GM23338 (cell line): Measurements from ENCODE around the gene CSNK2B. TPM values are rescaled to one million over a fixed set of nuclear protein-coding genes. Genes with fewer than 3 reads are reported as not detected.

Source experiments
- ATAC-seq: fragments of 200-7000 bp; cut with Tn5 transposase; 3 replicates; pipeline ENCODE4 v1.9.1; 2020
- DNase-seq: peaks from one replicate; pipeline ENCODE4 v3.0.0-alpha.2; 2015; ENCODE audit warnings: low spot score
- H2AFZ ChIP-seq: fragments of 200-600 bp; sonication (generic); 2 replicates; pipeline ENCODE4 v1.8.0; 2016; ENCODE audit warnings: antibody characterized with exemption, mild to moderate bottlenecking, moderate library complexity
- H3F3A ChIP-seq: fragments of 200-600 bp; sonication (generic); replicated peaks from 2 replicates; pipeline ENCODE4 v1.8.0; 2017; ENCODE audit warnings: antibody characterized with exemption, mixed run types, low read depth
- H3K27ac ChIP-seq: fragments of 200-600 bp; sonication (generic); 2 replicates; pipeline ENCODE4 v1.6.1; 2016; ENCODE audit warnings: low read depth
- H3K27me3 ChIP-seq: fragments of 200-600 bp; sonication (generic); 2 replicates; pipeline ENCODE4 v1.8.0; 2016; ENCODE audit warnings: mild to moderate bottlenecking, mixed run types, moderate library complexity; ENCODE audit not compliant: insufficient read depth
- H3K36me3 ChIP-seq: fragments of 200-600 bp; sonication (generic); 2 replicates; pipeline ENCODE4 v1.8.0; 2016; ENCODE audit warnings: mild to moderate bottlenecking; ENCODE audit not compliant: insufficient read depth
- H3K4me1 ChIP-seq: fragments of 200-600 bp; sonication (generic); 2 replicates; pipeline ENCODE4 v1.8.0; 2016; ENCODE audit warnings: mild to moderate bottlenecking, moderate library complexity; ENCODE audit not compliant: insufficient read depth
- H3K4me2 ChIP-seq: fragments of 200-600 bp; sonication (generic); 2 replicates; pipeline ENCODE4 v1.7.1; 2017; ENCODE audit warnings: mixed run types
- H3K4me3 ChIP-seq: fragments of 200-600 bp; sonication (generic); 2 replicates; pipeline ENCODE4 v1.6.1; 2016; ENCODE audit warnings: mixed run types
- H3K79me2 ChIP-seq: fragments of 200-600 bp; sonication (generic); replicated peaks from 2 replicates; pipeline ENCODE4 v1.8.0; 2017; ENCODE audit warnings: mild to moderate bottlenecking; ENCODE audit not compliant: insufficient read depth
- H3K9me2 ChIP-seq: fragments of 200-600 bp; sonication (generic); 2 replicates; pipeline ENCODE4 v1.8.0; 2017; ENCODE audit not compliant: insufficient read depth
- H4K20me1 ChIP-seq: fragments of 200-600 bp; sonication (generic); replicated peaks from 2 replicates; pipeline ENCODE4 v1.8.0; 2017; ENCODE audit warnings: mild to moderate bottlenecking; ENCODE audit not compliant: insufficient read depth
- H3K27ac Mint-ChIP-seq: 2 replicates; pipeline ENCODE4 v1.8.0; 2020; ENCODE audit warnings: inconsistent platforms, mild to moderate bottlenecking, moderate library complexity, mixed read lengths
- H3K27me3 Mint-ChIP-seq: 3 replicates; pipeline ENCODE4 v1.8.0; 2022; ENCODE audit warnings: low read depth, mild to moderate bottlenecking, moderate library complexity, mixed read lengths, inconsistent platforms; ENCODE audit not compliant: insufficient read depth, poor library complexity
- H3K36me3 Mint-ChIP-seq: 3 replicates; pipeline ENCODE4 v1.8.0; 2021; ENCODE audit warnings: low read depth, mild to moderate bottlenecking, inconsistent platforms, moderate library complexity, mixed read lengths
- H3K4me1 Mint-ChIP-seq: 3 replicates; pipeline ENCODE4 v1.8.0; 2020; ENCODE audit warnings: mild to moderate bottlenecking, inconsistent platforms, mixed read lengths
- H3K4me3 Mint-ChIP-seq: 3 replicates; pipeline ENCODE4 v1.8.0; 2021; ENCODE audit warnings: moderate library complexity, mild to moderate bottlenecking, inconsistent platforms, mixed read lengths
- H3K9me3 Mint-ChIP-seq: 3 replicates; pipeline ENCODE4 v1.8.0; 2020; ENCODE audit warnings: moderate library complexity, mild to moderate bottlenecking, inconsistent platforms, mixed read lengths
- EZH2phosphoT487 ChIP-seq: fragments of 200-600 bp; sonication (generic); IDR thresholded peaks from one replicate; pipeline ENCODE4 v1.8.1; 2018; ENCODE audit warnings: antibody characterized with exemption; ENCODE audit not compliant: unreplicated experiment
- JUNB ChIP-seq: IDR thresholded peaks from one replicate; pipeline ENCODE4 v1.6.1; 2016; ENCODE audit warnings: antibody characterized with exemption; ENCODE audit not compliant: unreplicated experiment
- POLR2AphosphoS5 ChIP-seq: IDR thresholded peaks from 2 replicates; pipeline ENCODE4 v1.6.1; 2016; ENCODE audit warnings: antibody characterized with exemption, low read depth
- STAT1 ChIP-seq: IDR thresholded peaks from one replicate; pipeline ENCODE4 v1.6.1; 2016; ENCODE audit warnings: antibody characterized with exemption; ENCODE audit not compliant: unreplicated experiment
- ZNF114 ChIP-seq: fragments of 250-450 bp; sonication (Bioruptor Pico); IDR thresholded peaks from 2 replicates; pipeline ENCODE4 v1.5.0; 2020; ENCODE audit warnings: mild to moderate bottlenecking, moderate library complexity
- ZNF331 ChIP-seq: fragments of 250-450 bp; sonication (Bioruptor Pico); IDR thresholded peaks from 2 replicates; pipeline ENCODE4 v1.5.0; 2020; ENCODE audit warnings: low read depth, mild to moderate bottlenecking, moderate library complexity
- polyA plus RNA-seq: library from polyadenylated mRNA; unstranded; fragments of >200 nt; fragmentation: Nextera tagmentation; extraction: Ambion mirVana; gene quantifications from 2 replicates; pipeline ENCODE4 v1.2.1, GENCODE V29; 2016
- total RNA-seq: library from RNA; depleted of rRNA; stranded (reverse); fragments of >200 nt; shearing (Covaris generic); gene quantifications from 2 replicates; pipeline ENCODE4 v1.2.3, GENCODE V29; 2014
- TF ChIP-seq, protein P1 (sequence below), 2 experiments: fragments of 200-600 bp in 1 of 2; sonication (generic) in 1 of 2; conservative IDR thresholded peaks; 2 replicates each; pipeline versions ENCODE4 v1.5.1 to v1.6.1; 2016 to 2017; ENCODE audit warnings: antibody characterized with exemption in 2 of 2, low read depth in 2 of 2, mild to moderate bottlenecking in 2 of 2, moderate library complexity in 1 of 2
- TF ChIP-seq, protein P2 (sequence below): IDR thresholded peaks from one replicate; pipeline ENCODE4 v1.6.1; 2018; ENCODE audit warnings: antibody characterized with exemption; ENCODE audit not compliant: unreplicated experiment

The CSNK2B gene
- total and polyA plus RNA-seq, 2 experiments from 2014 or later = 260 to 271 TPM

DNA sequence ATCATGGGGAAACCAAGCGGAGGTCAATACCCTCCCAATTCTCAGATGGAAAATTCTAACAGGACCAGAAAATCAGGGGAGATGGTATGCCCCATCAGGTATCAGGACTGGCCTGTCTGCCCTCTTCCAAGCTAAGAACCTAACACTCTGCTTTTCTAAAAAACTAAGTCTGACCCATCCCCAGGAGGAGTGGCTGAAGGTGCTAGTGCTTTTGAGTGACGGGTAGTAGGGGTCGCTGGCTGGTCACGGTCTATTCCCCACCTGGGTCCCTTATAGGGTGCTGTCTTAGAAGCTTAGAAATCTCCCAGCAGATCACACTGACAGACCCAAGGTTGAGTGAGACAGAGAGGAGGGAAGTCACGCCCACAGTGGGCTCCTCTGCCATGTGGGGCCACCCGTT, 27.7 kb downstream of the CSNK2B start (continued):
- TF ChIP-seq, protein P1, sequence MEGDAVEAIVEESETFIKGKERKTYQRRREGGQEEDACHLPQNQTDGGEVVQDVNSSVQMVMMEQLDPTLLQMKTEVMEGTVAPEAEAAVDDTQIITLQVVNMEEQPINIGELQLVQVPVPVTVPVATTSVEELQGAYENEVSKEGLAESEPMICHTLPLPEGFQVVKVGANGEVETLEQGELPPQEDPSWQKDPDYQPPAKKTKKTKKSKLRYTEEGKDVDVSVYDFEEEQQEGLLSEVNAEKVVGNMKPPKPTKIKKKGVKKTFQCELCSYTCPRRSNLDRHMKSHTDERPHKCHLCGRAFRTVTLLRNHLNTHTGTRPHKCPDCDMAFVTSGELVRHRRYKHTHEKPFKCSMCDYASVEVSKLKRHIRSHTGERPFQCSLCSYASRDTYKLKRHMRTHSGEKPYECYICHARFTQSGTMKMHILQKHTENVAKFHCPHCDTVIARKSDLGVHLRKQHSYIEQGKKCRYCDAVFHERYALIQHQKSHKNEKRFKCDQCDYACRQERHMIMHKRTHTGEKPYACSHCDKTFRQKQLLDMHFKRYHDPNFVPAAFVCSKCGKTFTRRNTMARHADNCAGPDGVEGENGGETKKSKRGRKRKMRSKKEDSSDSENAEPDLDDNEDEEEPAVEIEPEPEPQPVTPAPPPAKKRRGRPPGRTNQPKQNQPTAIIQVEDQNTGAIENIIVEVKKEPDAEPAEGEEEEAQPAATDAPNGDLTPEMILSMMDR (conservative IDR thresholded peaks at IDR 0.05; ENCODE audit: low read depth in 2 of 2) = no peak
- TF ChIP-seq EZH2phosphoT487 (no peak), JUNB (no peak), POLR2AphosphoS5 (no peak), STAT1 (no peak)

DNA sequence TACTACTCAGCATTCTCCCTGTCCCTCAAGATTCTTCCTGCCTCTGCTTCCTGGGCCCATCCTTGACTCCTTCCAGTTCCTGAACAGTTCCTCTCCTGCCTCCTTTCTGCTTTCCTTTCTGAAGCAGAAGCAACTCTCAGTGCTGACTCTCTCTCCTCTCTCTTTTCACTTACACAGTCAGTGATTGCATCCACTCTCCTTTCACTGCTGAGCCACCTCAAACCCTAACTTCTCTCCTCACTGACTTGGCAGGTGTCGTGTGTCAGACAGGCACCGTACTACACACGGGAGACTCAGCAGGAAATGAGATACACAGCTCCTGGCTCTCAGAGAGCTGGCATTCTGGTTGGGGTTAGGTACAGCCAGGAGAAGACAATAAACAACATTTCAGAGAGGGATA, 31.7 kb downstream of the CSNK2B start:
- H3K27me3 ChIP-seq = no peaks in the 10 kb centered on the region
- peaks cover 3% of the 10 kb centered on the region; the same call in 1 of the 2 replicates for H4K20me1 ChIP-seq
- no peak overlapping the region for H3K4me3 ChIP-seq
- H3K27me3 Mint-ChIP-seq = peaks cover 5% of the 10 kb centered on the region
- TF ChIP-seq ZNF114 (CRISPR knock-in tag) (no peak), ZNF331 (CRISPR knock-in tag) (no peak)
- TF ChIP-seq, protein P2, sequence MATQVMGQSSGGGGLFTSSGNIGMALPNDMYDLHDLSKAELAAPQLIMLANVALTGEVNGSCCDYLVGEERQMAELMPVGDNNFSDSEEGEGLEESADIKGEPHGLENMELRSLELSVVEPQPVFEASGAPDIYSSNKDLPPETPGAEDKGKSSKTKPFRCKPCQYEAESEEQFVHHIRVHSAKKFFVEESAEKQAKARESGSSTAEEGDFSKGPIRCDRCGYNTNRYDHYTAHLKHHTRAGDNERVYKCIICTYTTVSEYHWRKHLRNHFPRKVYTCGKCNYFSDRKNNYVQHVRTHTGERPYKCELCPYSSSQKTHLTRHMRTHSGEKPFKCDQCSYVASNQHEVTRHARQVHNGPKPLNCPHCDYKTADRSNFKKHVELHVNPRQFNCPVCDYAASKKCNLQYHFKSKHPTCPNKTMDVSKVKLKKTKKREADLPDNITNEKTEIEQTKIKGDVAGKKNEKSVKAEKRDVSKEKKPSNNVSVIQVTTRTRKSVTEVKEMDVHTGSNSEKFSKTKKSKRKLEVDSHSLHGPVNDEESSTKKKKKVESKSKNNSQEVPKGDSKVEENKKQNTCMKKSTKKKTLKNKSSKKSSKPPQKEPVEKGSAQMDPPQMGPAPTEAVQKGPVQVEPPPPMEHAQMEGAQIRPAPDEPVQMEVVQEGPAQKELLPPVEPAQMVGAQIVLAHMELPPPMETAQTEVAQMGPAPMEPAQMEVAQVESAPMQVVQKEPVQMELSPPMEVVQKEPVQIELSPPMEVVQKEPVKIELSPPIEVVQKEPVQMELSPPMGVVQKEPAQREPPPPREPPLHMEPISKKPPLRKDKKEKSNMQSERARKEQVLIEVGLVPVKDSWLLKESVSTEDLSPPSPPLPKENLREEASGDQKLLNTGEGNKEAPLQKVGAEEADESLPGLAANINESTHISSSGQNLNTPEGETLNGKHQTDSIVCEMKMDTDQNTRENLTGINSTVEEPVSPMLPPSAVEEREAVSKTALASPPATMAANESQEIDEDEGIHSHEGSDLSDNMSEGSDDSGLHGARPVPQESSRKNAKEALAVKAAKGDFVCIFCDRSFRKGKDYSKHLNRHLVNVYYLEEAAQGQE = no peak
- no peak overlapping the region for H3K27ac Mint-ChIP-seq
- H3K79me2 ChIP-seq = peaks cover 14% of the 10 kb centered on the region
- no peak overlapping the region for H2AFZ ChIP-seq
- H3K27ac ChIP-seq = no peak overlapping the region
- H3K36me3 ChIP-seq = peaks cover 6% of the 10 kb centered on the region; the same call in 1 of the 2 replicates
- DNase-seq (no peak), ATAC-seq (no peak)
- peaks cover 3% of the 10 kb centered on the region; the same call in 1 of the 2 replicates for H3F3A ChIP-seq
- peaks cover 8% of the 10 kb centered on the region for H3K4me1 Mint-ChIP-seq
- no peaks in the 10 kb centered on the region for H3K9me3 Mint-ChIP-seq
- peaks cover 21% of the 10 kb centered on the region for H3K36me3 Mint-ChIP-seq
- H3K4me3 Mint-ChIP-seq = no peak overlapping the region
- H3K4me2 ChIP-seq = no peak overlapping the region
- H3K9me2 ChIP-seq = no peaks in the 10 kb centered on the region
- H3K4me1 ChIP-seq = peaks cover 5% of the 10 kb centered on the region; the same call in 1 of the 2 replicates
